BJ (cell line): ENCODE measurements around the gene CKAP2. TPM values are rescaled to one million over a fixed set of nuclear protein-coding genes. Genes with fewer than 3 reads are reported as not detected.
"Not testable (repeated sequence)": the region's sequence is repeated elsewhere in the genome, so short reads cannot be mapped to it uniquely, and the experiment has no call there.

ENCODE experiments used
- CTCF ChIA-PET: fragments of 350-600 bp; formaldehyde crosslinking; extraction: SDS; loops from one replicate; lab custom pipeline; 2021; ENCODE audit warnings: antibody characterized with exemption, inconsistent platforms; lab: Yijun Ruan, JAX
- POLR2A ChIA-PET: fragments of 300-600 bp; sonication (Branson Sonifier 250); formaldehyde crosslinking; extraction: SDS; loops from one replicate; lab custom pipeline; 2021; ENCODE audit warnings: antibody characterized with exemption; lab: Charles Lee
- DNase-seq: peaks from one replicate; pipeline ENCODE4 v3.0.0-alpha.2; 2011; ENCODE audit warnings: low read depth
- H3K27me3 ChIP-seq: 2 replicates; pipeline ENCODE4 v1.6.0; 2011; ENCODE audit warnings: low read length; ENCODE audit not compliant: control insufficient read depth, insufficient read depth
- H3K36me3 ChIP-seq: 2 replicates; pipeline ENCODE4 v1.5.1; 2011; ENCODE audit warnings: low read length; ENCODE audit not compliant: control insufficient read depth, insufficient read depth
- H3K4me3 ChIP-seq: 2 replicates; pipeline ENCODE4 v1.5.1; 2011; ENCODE audit warnings: low read depth, mild to moderate bottlenecking, control low read depth, low read length
- polyA plus RNA-seq: library from polyadenylated mRNA; depleted of rRNA; stranded (reverse); fragments of >200 nt; gene quantifications from 2 replicates; pipeline ENCODE4 v1.2.3, GENCODE V29; 2011; rRNA removed

The CKAP2 gene
- polyA plus RNA-seq, 1 experiment = 9.6 TPM

DNA sequence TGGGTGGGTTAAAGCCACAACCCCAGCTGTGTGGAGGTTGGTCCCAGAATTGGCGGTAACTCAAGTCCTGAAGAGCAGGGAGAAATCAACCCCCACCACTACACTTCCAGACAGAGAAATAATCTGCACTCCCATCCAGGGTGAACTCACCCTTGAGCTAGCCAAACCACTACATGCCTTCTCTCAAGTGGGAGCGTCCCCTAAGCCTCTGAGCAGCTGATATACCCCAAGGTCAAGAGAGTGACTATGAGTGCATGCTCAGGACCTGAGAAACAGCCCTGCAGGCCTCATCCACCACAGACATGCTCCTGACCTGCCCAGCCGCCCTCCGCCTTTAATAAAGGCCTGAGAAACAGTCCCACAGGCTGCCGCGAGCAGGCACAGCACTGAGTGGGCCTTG lies 54.3 kb downstream of the CKAP2 start:
- H3K4me3 ChIP-seq, CTCF ChIA-PET, DNase-seq, H3K27me3 ChIP-seq, POLR2A ChIA-PET, H3K36me3 ChIP-seq: not testable (repeated sequence)

DNA sequence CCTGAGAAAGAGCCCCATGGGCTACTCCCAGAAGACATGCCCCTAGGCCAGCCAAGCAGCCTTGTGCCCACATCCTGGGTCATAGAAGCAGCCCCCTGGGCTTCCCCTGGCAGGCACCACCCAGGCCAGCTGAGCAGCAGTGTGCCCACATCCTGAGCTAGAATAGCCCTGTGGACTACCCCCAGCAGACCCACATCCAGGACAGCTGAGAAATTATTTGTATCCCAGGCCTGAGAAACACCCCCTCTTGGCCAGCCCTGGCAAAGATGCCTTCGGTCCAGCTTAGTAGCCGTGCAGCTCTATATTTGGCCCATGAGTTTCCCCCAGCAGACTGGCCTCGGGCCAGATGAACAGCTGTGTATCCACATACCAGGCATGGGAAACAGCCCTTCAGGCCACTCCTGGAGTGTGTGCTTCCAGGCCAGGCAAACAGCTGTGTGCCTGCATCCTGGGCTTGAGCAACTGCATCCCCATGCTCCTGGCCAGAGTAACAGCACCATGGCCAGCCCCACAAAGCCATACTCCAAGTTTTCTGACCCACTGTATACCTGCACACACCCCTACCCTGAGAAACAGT lies 55.0 kb downstream of the CKAP2 start:
- CTCF ChIA-PET, H3K4me3 ChIP-seq, H3K36me3 ChIP-seq, DNase-seq, POLR2A ChIA-PET, H3K27me3 ChIP-seq: not testable (repeated sequence)

DNA sequence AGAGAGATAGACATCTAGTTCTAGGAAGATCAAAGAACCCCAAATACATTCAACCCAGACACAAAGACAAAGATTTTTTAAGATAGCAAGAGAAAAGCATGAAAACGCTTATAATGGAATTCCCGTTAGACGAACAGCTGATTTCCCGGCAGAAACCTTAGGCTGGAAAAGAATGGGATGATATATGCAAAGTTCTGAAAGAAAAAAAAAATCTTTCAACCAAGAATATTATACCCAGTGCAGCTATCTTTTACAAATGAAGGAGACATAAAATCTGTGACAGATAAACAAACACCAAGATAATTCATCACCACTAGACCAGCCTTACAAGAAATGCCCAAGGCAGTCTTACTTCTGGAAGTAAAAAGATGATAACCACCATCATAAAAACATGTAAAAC lies 56.3 kb downstream of the CKAP2 start:
- H3K27me3 ChIP-seq, DNase-seq, H3K4me3 ChIP-seq, POLR2A ChIA-PET, CTCF ChIA-PET, H3K36me3 ChIP-seq: not testable (repeated sequence)

DNA sequence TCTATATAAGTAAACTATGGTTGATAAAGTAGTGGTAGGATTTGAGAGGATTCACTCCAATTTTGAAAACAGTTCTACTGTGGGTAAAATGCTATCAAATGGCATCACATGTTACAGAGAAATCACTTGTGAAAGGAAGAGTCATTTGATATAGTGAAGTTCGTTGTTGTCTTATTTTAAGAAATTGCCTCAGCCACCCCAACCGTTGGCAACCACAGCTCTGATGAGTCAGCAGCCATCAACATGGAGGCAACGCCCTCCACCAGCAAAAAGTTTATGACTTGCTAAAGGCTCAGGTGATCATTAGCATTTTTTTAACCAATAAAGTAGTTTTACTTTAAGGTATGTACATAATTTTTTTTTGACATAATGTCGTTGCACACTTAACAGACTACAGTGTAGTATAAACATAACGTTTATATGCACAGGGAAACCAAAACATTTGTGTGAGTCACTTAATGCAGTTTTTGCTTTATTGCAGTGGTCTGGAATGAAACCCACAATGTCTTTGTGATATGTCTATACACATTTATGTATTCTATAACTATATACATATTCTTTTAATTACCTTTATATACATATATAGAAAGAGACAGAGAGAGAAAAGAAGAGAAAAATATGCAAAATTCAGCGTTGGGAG lies 58.8 kb downstream of the CKAP2 start:
- POLR2A ChIA-PET, H3K27me3 ChIP-seq, DNase-seq, H3K4me3 ChIP-seq, H3K36me3 ChIP-seq, CTCF ChIA-PET: not testable (repeated sequence)

DNA sequence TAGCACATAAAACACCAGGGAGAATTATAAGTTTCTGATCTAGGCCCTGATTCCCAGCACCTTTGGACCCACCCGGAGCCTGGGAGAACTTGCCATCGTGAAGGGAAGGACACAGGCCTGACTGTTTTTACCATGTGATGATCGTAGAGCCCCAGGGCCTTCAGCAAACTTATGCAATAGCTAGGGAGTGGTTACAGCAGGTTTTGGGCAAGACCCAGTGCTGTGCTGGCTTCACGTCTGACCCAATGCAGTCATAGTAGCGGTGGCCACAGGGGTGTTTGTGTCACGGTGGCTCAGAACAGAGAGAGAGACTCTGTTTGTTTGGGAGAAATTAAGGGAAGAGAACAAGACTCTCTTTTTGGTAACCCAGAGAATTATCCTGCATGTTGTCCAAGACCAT lies 68.0 kb downstream of the CKAP2 start:
- CTCF ChIA-PET, DNase-seq, POLR2A ChIA-PET: not testable (repeated sequence)

More for the DNA sequence above, 68.0 kb downstream of the CKAP2 start:
- H3K36me3 ChIP-seq, H3K27me3 ChIP-seq, H3K4me3 ChIP-seq: not testable (repeated sequence)

Other genes with a start within 250 kb of the CKAP2 start
- 4.3 and 4.5 TPM in 2 replicates for gene THSD1, start 49.3 kb upstream of the CKAP2 start, polyA plus RNA-seq
- 10.0 and 19.7 TPM in 2 replicates for gene VPS36, start 4.8 kb upstream of the CKAP2 start, polyA plus RNA-seq
- 5.0 and 6.9 TPM in 2 replicates for gene HNRNPA1L2, start 187.0 kb downstream of the CKAP2 start, polyA plus RNA-seq
- 28.5 and 49.6 TPM in 2 replicates for gene SUGT1, start 197.4 kb downstream of the CKAP2 start, polyA plus RNA-seq